PC-9 (cell line): ENCODE results near the gene CEP192. TPM values are rescaled to one million over a fixed set of nuclear protein-coding genes. Genes with fewer than 3 reads are reported as not detected.

ENCODE experiments used
- BruUV-seq: library from RNA; stranded (reverse); fragments of 400-500 nt; replicated peaks from 2 replicates; lab custom pipeline; 2021; lab: Mats Ljungman, UMichigan
- CTCF ChIA-PET: fragments of 300-600 bp; sonication (Branson Sonifier 250); formaldehyde crosslinking; loops from one replicate; lab custom pipeline; 2022; ENCODE audit warnings: antibody characterized with exemption; lab: Charles Lee
- POLR2A ChIA-PET: fragments of 300-600 bp; sonication (Branson Sonifier 250); formaldehyde crosslinking; loops from one replicate; lab custom pipeline; 2022; ENCODE audit warnings: antibody characterized with exemption; ENCODE audit not compliant: unreplicated experiment; lab: Charles Lee
- DNase-seq, 2 experiments: peaks; one replicate each; pipeline versions ENCODE4 v3.0.0 to v3.0.0-alpha.2; 2015 to 2022; ENCODE audit warnings: mixed read lengths in 1 of 2
- H2AFZ ChIP-seq: fragments of 200-600 bp; sonication (generic); 2 replicates; pipeline ENCODE4 v1.8.1; 2017; ENCODE audit warnings: antibody characterized with exemption
- H3F3A ChIP-seq: fragments of 200-600 bp; sonication (generic); 2 replicates; pipeline ENCODE4 v1.8.1; 2017; ENCODE audit warnings: antibody characterized with exemption, mild to moderate bottlenecking, low read depth; ENCODE audit not compliant: insufficient read depth
- H3K27ac ChIP-seq: fragments of 200-600 bp; sonication (generic); 2 replicates; pipeline ENCODE4 v1.6.1; 2016; ENCODE audit warnings: mixed run types
- H3K27me3 ChIP-seq: fragments of 200-600 bp; sonication (generic); 2 replicates; pipeline ENCODE4 v1.6.1; 2016; ENCODE audit warnings: low read depth, mixed run types; ENCODE audit not compliant: insufficient read depth
- H3K36me3 ChIP-seq: fragments of 200-600 bp; sonication (generic); 2 replicates; pipeline ENCODE4 v1.6.1; 2016; ENCODE audit warnings: low read depth, mixed run types
- H3K4me1 ChIP-seq: fragments of 200-600 bp; sonication (generic); replicated peaks from 2 replicates; pipeline ENCODE4 v1.6.1; 2016; ENCODE audit warnings: mixed run types; ENCODE audit not compliant: insufficient read depth
- H3K4me2 ChIP-seq: fragments of 200-600 bp; sonication (generic); 2 replicates; pipeline ENCODE4 v1.6.1; 2017; ENCODE audit warnings: mixed run types
- H3K4me3 ChIP-seq: fragments of 200-600 bp; sonication (generic); 2 replicates; pipeline ENCODE4 v1.6.1; 2016; ENCODE audit warnings: mixed run types
- H3K79me2 ChIP-seq: fragments of 200-600 bp; sonication (generic); 2 replicates; pipeline ENCODE4 v1.6.1; 2017; ENCODE audit warnings: low read depth, mixed run types
- H3K9me2 ChIP-seq: fragments of 200-600 bp; sonication (generic); 2 replicates; pipeline ENCODE4 v1.8.1; 2017; ENCODE audit warnings: mild to moderate bottlenecking; ENCODE audit not compliant: insufficient read depth
- H3K9me3 ChIP-seq: fragments of 200-600 bp; sonication (generic); 2 replicates; pipeline ENCODE4 v1.8.1; 2016; ENCODE audit warnings: low read depth; ENCODE audit not compliant: insufficient read depth
- H4K20me1 ChIP-seq: fragments of 200-600 bp; sonication (generic); 2 replicates; pipeline ENCODE4 v1.8.1; 2017; ENCODE audit not compliant: insufficient read depth
- EZH2 ChIP-seq: fragments of 200-600 bp; sonication (generic); IDR thresholded peaks from 2 replicates; pipeline ENCODE4 v1.8.0; 2017; ENCODE audit warnings: antibody characterized with exemption, low read depth
- intact Hi-C: fragments of 100-400 bp; cut with micrococcal nuclease; formaldehyde crosslinking; loops from one replicate; pipeline ENCODE4 v1.10.0; 2022; ENCODE audit not compliant: unreplicated experiment
- total RNA-seq: library from RNA; stranded (reverse); gene quantifications from 2 replicates; pipeline ENCODE4 v1.2.3, GENCODE V29; 2021
- TF ChIP-seq, protein P1 (sequence below): fragments of 200-600 bp; sonication (generic); conservative IDR thresholded peaks from 2 replicates; pipeline ENCODE4 v1.6.1; 2017; ENCODE audit warnings: mixed run types, antibody characterized with exemption, mild to moderate bottlenecking, moderate library complexity

The CEP192 gene
- total RNA-seq, 1 experiment from 2014 or later: 44.9 TPM

DNA sequence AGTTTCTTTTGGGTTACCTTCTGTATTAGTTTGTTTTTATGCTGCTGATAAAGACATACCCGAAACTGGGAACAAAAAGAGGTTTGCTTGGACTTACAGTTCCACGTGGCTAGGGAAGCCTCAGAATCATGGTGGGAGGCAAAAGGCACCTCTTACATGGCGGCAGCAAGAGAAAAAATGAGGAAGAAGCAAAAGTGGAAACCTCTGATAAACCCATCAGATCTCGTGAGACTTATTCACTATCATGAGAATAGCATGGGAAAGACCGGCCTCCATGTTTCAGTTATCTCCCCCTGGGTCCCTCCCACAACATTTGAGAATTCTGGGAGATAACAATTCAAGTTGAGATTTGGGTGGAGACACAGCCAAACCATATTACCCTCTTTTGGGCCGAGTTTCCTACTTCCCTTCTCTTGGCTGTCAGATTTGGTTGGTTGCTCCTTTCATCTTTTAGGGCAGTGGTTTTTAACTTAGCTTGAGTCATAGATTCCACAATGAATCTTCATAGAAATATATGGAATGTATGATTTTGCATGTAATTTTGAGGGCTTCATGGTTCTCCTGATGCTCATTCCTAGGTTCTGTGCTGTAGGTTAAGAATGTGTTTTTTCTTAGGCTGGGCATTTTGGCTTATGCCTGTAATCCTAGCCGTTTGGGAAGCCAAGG is 44.2 kb downstream of the CEP192 start:
- Histone ChIP-seq H3F3A (no peaks in the 10 kb centered on the region), H4K20me1 (no peaks in the 10 kb centered on the region; the same call in 1 of the 2 replicates), H3K27ac (no peak overlapping the region), H3K79me2 (no peaks in the 10 kb centered on the region), H3K4me2 (no peak overlapping the region), H3K36me3 (peaks cover 20% of the 10 kb centered on the region; the same call in 1 of the 2 replicates), H3K9me3 (no peaks in the 10 kb centered on the region), H2AFZ (no peak overlapping the region), H3K27me3 (no peaks in the 10 kb centered on the region), H3K4me1 (no peaks in the 10 kb centered on the region), H3K9me2 (no peaks in the 10 kb centered on the region), H3K4me3 (no peak overlapping the region)
- BruUV-seq: no TSS peak
- no peak for DNase-seq
- intact Hi-C loops: no loop called here
- TF ChIP-seq, protein P1, sequence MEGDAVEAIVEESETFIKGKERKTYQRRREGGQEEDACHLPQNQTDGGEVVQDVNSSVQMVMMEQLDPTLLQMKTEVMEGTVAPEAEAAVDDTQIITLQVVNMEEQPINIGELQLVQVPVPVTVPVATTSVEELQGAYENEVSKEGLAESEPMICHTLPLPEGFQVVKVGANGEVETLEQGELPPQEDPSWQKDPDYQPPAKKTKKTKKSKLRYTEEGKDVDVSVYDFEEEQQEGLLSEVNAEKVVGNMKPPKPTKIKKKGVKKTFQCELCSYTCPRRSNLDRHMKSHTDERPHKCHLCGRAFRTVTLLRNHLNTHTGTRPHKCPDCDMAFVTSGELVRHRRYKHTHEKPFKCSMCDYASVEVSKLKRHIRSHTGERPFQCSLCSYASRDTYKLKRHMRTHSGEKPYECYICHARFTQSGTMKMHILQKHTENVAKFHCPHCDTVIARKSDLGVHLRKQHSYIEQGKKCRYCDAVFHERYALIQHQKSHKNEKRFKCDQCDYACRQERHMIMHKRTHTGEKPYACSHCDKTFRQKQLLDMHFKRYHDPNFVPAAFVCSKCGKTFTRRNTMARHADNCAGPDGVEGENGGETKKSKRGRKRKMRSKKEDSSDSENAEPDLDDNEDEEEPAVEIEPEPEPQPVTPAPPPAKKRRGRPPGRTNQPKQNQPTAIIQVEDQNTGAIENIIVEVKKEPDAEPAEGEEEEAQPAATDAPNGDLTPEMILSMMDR: no peak
- no peak for TF ChIP-seq EZH2
- POLR2A ChIA-PET: interaction anchor here (0.6 kb wide), 1 partner anchor 40 kb away, joined by 4 read pairs; no protein-coding TSS in a partner anchor
- CTCF ChIA-PET: no interaction called here

DNA sequence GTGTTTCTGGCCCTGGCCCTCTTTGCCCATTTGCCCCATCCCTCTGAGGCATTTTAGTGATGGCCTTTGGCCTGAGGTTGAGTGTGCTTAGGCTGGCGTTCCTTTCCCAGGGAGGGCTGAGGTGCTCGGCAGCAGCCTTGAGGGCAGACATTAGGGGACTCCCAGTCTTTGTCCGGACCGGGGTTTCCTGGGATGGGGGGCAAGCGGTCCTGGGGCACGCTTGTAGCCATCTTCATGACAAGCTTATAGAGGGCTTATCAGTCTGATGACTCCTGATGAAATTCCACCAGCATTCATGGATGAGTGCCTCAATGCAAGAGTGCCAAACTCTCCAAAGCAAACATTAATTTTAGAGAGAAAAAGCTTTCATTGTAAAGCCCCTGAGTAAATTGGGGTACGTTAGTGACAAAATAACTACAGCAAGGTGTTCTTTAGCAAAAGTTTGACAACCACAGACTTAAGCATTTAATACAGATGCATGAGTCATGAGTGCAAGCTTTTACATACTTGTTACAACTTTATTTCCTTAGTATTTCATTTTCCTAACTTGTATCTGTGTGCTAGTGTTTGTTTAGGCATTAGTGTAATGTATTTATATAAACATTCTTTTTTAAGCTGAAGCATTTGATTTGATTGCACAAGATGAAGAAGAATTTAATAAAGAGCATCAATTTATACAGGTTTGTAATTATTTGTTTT is 45.6 kb downstream of the CEP192 start:
- POLR2A ChIA-PET: no interaction called here

DNA sequence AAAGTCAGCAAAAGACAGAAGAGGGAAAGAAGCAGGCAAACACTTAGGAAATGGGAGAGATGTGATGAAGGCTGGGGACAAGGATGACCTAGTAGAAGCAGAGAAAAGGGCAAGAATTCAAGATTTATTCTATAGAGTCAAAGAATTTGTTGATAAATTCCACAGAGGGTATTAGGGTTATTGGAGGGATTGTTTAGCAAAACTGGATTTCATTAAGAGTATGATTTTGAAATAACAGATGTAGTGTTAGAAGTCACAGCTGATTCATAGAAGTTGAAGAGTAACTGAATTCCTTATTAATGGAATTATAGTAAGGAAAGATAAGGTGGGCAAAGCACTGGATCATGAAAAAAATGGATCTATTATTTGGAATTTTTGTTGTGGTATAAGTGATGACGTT is 48.6 kb downstream of the CEP192 start:
- intact Hi-C loops: loop anchor here (10.0 kb wide), 1 partner anchor 65 kb away; no protein-coding TSS in a partner anchor
- TF ChIP-seq, protein P1: no peak
- TF ChIP-seq EZH2: no peak
- Histone ChIP-seq H3K4me1 (no peaks in the 10 kb centered on the region), H3F3A (peaks cover 4% of the 10 kb centered on the region; the same call in 1 of the 2 replicates), H3K27me3 (no peaks in the 10 kb centered on the region), H3K79me2 (no peaks in the 10 kb centered on the region), H3K9me3 (no peaks in the 10 kb centered on the region), H2AFZ (no peak overlapping the region), H3K27ac (no peak overlapping the region), H3K9me2 (no peaks in the 10 kb centered on the region), H4K20me1 (no peaks in the 10 kb centered on the region; the same call in 1 of the 2 replicates), H3K4me2 (no peak overlapping the region), H3K4me3 (no peak overlapping the region), H3K36me3 (peaks cover 17% of the 10 kb centered on the region; the same call in 1 of the 2 replicates)
- CTCF ChIA-PET: no interaction called here
- POLR2A ChIA-PET: no interaction called here
- no peak for DNase-seq
- no TSS peak for BruUV-seq

More for the DNA sequence above, 45.6 kb downstream of the CEP192 start:
- intact Hi-C loops: no loop called here
- CTCF ChIA-PET: no interaction called here
- no peaks in the 10 kb centered on the region for H3K9me3 ChIP-seq
- H3K4me1 ChIP-seq: no peaks in the 10 kb centered on the region
- H3K4me2 ChIP-seq: no peak overlapping the region
- H3F3A ChIP-seq: no peaks in the 10 kb centered on the region
- H3K27me3 ChIP-seq: no peaks in the 10 kb centered on the region
- TF ChIP-seq, protein P1: no peak
- no peak for TF ChIP-seq EZH2
- no peak for DNase-seq
- BruUV-seq: no TSS peak
- no peaks in the 10 kb centered on the region for H3K9me2 ChIP-seq
- peaks cover 12% of the 10 kb centered on the region; the same call in 1 of the 2 replicates for H3K36me3 ChIP-seq
- no peaks in the 10 kb centered on the region for H3K79me2 ChIP-seq
- H3K27ac ChIP-seq: no peak overlapping the region
- H4K20me1 ChIP-seq: no peaks in the 10 kb centered on the region; the same call in 1 of the 2 replicates
- no peak overlapping the region for H3K4me3 ChIP-seq
- no peak overlapping the region for H2AFZ ChIP-seq
